Mesendoderm (in vitro differentiated cells): ENCODE results near the gene ZMAT2.
"Not testable (repeated sequence)": the region's sequence is repeated elsewhere in the genome, so short reads cannot be mapped to it uniquely, and the experiment has no call there.

ENCODE experiments used
- DNase-seq: peaks from one replicate; pipeline ENCODE4 v3.0.0; 2013
- H2AK5ac ChIP-seq: 2 replicates; pipeline ENCODE4 v1.6.1; 2013; ENCODE audit warnings: low read length, inconsistent platforms
- H2BK120ac ChIP-seq: 2 replicates; pipeline ENCODE4 v1.6.1; 2013; ENCODE audit warnings: low read depth, mild to moderate bottlenecking, low read length, moderate library complexity, mixed read lengths
- H2BK15ac ChIP-seq: replicated peaks from 2 replicates; pipeline ENCODE4 v1.6.1; 2013; ENCODE audit warnings: low read depth, mild to moderate bottlenecking, moderate library complexity
- H2BK5ac ChIP-seq: 2 replicates; pipeline ENCODE4 v1.6.1; 2013; ENCODE audit warnings: low read length, inconsistent platforms
- H3K18ac ChIP-seq: 2 replicates; pipeline ENCODE4 v1.6.1; 2013; ENCODE audit warnings: mild to moderate bottlenecking, low read length, mixed read lengths
- H3K23ac ChIP-seq: one replicate; pipeline ENCODE4 v1.6.1; 2013; ENCODE audit warnings: low read length
- H3K27ac ChIP-seq: 2 replicates; pipeline ENCODE4 v1.5.1; 2013; ENCODE audit warnings: low read depth, mild to moderate bottlenecking, inconsistent platforms, low read length, moderate library complexity
- H3K27me3 ChIP-seq: 2 replicates; pipeline ENCODE4 v1.6.1; 2013; ENCODE audit warnings: low read length, control low read depth, mild to moderate bottlenecking, inconsistent platforms; ENCODE audit not compliant: insufficient read depth, poor library complexity
- H3K36me3 ChIP-seq: 2 replicates; pipeline ENCODE4 v1.6.1; 2013; ENCODE audit warnings: low read length, inconsistent platforms; ENCODE audit not compliant: control insufficient read depth, insufficient read depth
- H3K4ac ChIP-seq: one replicate; pipeline ENCODE4 v1.6.1; 2013; ENCODE audit warnings: low read depth, mild to moderate bottlenecking, low read length, moderate library complexity
- H3K4me1 ChIP-seq: 2 replicates; pipeline ENCODE4 v1.6.1; 2013; ENCODE audit warnings: low read depth, low read length, inconsistent platforms; ENCODE audit not compliant: control insufficient read depth
- H3K4me2 ChIP-seq: 2 replicates; pipeline ENCODE4 v1.6.1; 2013; ENCODE audit warnings: low read length
- H3K4me3 ChIP-seq: 2 replicates; pipeline ENCODE4 v1.5.1; 2013; ENCODE audit warnings: mild to moderate bottlenecking, low read length
- H3K56ac ChIP-seq: one replicate; pipeline ENCODE4 v1.6.1; 2013; ENCODE audit warnings: low read length
- H3K79me1 ChIP-seq: 2 replicates; pipeline ENCODE4 v1.6.1; 2013; ENCODE audit warnings: low read length, inconsistent platforms
- H3K79me2 ChIP-seq: 2 replicates; pipeline ENCODE4 v1.6.1; 2013; ENCODE audit warnings: mild to moderate bottlenecking, low read length; ENCODE audit not compliant: control insufficient read depth, insufficient read depth
- H3K9ac ChIP-seq: 2 replicates; pipeline ENCODE4 v1.6.1; 2013; ENCODE audit warnings: low read length, inconsistent platforms
- H4K5ac ChIP-seq: one replicate; pipeline ENCODE4 v1.6.1; 2013; ENCODE audit warnings: low read length
- H4K8ac ChIP-seq: one replicate; pipeline ENCODE4 v1.6.1; 2013; ENCODE audit warnings: low read depth, mild to moderate bottlenecking, control low read depth, low read length, moderate library complexity
- WGBS: extraction: QIAGEN DNeasy Blood & Tissue Kit; methylation state at CpG from one replicate; pipeline ENCODE4 v1.1.7; 2013; ENCODE audit warnings: low lambda C conversion rate, missing lambda C conversion rate; ENCODE audit not compliant: insufficient coverage; ENCODE audit errors: extremely low coverage; 5-methylcytosine and 5-hydroxymethylcytosine counted together

ZMAT2 gene

DNA sequence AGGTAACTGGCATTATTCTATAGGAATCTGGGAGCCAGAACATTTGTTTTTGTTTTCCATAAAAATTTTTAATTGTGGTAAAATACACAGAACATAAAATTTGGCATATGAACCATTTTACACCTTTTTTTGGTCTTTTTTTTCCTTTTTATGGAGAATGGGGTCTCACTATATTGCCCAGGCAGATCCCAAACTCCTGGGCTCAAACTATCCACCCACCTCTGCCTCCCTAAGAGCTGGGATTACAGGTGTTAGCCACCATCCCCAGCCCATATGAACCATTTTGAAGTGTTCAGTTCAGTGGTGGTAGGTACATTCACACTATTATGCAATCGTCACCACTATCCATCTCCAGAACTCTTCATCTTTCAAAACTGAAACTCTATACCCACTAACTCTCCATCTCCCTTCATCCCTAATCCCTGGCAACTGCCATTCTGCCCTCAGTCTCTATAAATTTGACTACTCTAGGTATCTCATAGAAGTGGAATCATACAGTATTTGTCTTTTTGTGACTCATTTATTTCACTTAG lies 13.4 kb downstream of the ZMAT2 start:
- H3K27me3 ChIP-seq = no peaks in the 10 kb centered on the region
- no peak overlapping the region for H2BK5ac ChIP-seq
- DNase-seq = no peak
- H3K79me2 ChIP-seq = no peaks in the 10 kb centered on the region
- H3K4ac ChIP-seq = no peak overlapping the region
- no peak overlapping the region for H3K18ac ChIP-seq
- no peak overlapping the region for H2AK5ac ChIP-seq
- no peaks in the 10 kb centered on the region for H3K36me3 ChIP-seq
- no peak overlapping the region for H3K9ac ChIP-seq
- no peaks in the 10 kb centered on the region for H3K79me1 ChIP-seq
- no peak overlapping the region for H3K4me3 ChIP-seq
- WGBS = no CpG with 5 or more reads among the region's 1 CpG
- no peak overlapping the region for H4K5ac ChIP-seq
- H2BK120ac ChIP-seq = no peak overlapping the region
- no peak overlapping the region for H2BK15ac ChIP-seq
- no peaks in the 10 kb centered on the region for H3K4me1 ChIP-seq
- H3K4me2 ChIP-seq = no peak overlapping the region
- H3K23ac ChIP-seq = no peak overlapping the region
- H3K56ac ChIP-seq = no peak overlapping the region
- no peak overlapping the region for H3K27ac ChIP-seq
- no peak overlapping the region for H4K8ac ChIP-seq

DNA sequence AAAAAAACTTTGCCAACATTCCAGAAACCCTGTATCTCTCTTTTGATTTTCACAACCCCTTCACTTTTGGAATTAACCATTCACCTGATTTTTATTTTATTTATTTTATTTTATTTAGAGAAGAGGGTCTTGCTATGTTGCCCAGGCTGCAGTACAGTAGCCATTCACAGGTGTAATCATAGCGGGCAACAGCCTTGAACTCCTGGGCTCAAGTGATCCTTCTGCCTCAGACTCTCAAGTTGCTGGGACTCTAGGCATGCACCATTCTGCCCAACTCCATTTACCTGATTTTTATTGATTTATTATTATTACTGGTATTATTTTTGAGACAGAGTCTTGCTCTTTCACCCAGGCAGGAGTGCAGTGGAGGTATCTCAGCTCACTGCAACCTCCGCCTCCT lies 16.0 kb downstream of the ZMAT2 start:
- not testable (repeated sequence) for H3K4ac ChIP-seq, H3K18ac ChIP-seq, H3K36me3 ChIP-seq, H2BK15ac ChIP-seq, H2BK120ac ChIP-seq, H3K4me2 ChIP-seq, H3K9ac ChIP-seq, H3K79me2 ChIP-seq, H3K79me1 ChIP-seq, H3K4me3 ChIP-seq, H2BK5ac ChIP-seq, DNase-seq, H2AK5ac ChIP-seq, H3K56ac ChIP-seq, H3K27ac ChIP-seq, H3K27me3 ChIP-seq, H3K4me1 ChIP-seq, H4K8ac ChIP-seq, H3K23ac ChIP-seq, H4K5ac ChIP-seq
- WGBS = no CpG with 5 or more reads among the region's 2 CpGs

DNA sequence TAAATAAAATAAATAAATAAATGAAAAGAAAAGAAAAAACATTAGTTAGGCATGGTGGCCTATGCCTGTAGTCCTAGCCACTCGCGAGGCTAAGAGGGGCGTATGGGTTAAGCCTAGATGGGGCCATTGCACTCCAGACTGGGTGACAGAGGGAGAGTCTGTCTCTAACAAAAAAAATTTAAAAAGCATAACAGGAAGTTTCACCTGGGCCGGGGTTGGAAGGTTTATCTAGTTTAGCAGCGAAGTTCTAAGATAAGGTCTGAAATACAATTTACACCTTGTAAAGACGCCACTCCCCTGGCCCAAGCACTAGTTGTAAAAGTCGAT lies 18.0 kb downstream of the ZMAT2 start:
- no CpG with 5 or more reads among the region's 7 CpGs for WGBS
- H2BK15ac ChIP-seq = no peak overlapping the region
- H3K18ac ChIP-seq = no peak overlapping the region
- no peak overlapping the region for H3K4me3 ChIP-seq
- no peak overlapping the region for H2BK5ac ChIP-seq
- no peaks in the 10 kb centered on the region for H3K4me1 ChIP-seq
- no peak overlapping the region for H4K8ac ChIP-seq
- no peak overlapping the region for H3K4ac ChIP-seq
- no peak overlapping the region for H3K23ac ChIP-seq
- H3K36me3 ChIP-seq = no peaks in the 10 kb centered on the region
- DNase-seq = peak; percentile 34
- H3K79me2 ChIP-seq = no peaks in the 10 kb centered on the region
- H3K79me1 ChIP-seq = no peaks in the 10 kb centered on the region
- H2BK120ac ChIP-seq = no peak overlapping the region
- H3K56ac ChIP-seq = no peak overlapping the region
- no peak overlapping the region for H3K4me2 ChIP-seq
- H3K27ac ChIP-seq = no peak overlapping the region
- no peak overlapping the region for H3K9ac ChIP-seq
- no peak overlapping the region for H2AK5ac ChIP-seq
- H3K27me3 ChIP-seq = no peaks in the 10 kb centered on the region
- no peak overlapping the region for H4K5ac ChIP-seq

DNA sequence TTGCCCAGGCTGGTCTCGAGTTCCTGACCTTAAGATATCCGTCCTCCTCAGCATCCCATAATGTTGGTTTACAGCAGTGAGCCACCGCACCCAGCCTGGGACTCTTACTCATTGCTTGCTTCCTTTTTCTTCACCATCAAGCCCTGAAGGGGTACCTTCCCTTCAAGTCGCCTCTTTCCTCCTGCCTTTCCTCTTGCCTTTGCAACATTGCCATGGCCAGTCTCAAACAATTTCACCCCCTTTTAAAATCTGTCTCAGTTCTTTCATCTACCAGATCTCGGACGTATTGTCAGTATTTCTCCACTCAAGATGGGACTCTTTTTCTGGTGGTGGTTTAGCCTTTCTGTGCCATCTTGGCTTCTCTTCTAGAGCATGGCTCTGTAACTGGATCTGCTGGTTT lies 20.5 kb downstream of the ZMAT2 start:
- not testable (repeated sequence) for H3K4me3 ChIP-seq, H3K4ac ChIP-seq, H3K23ac ChIP-seq, H3K79me1 ChIP-seq, H2AK5ac ChIP-seq, H3K9ac ChIP-seq, H2BK5ac ChIP-seq, DNase-seq, H3K4me1 ChIP-seq, H3K4me2 ChIP-seq, H3K18ac ChIP-seq, H3K27me3 ChIP-seq, H3K56ac ChIP-seq, H3K36me3 ChIP-seq, H3K79me2 ChIP-seq, H4K5ac ChIP-seq, H4K8ac ChIP-seq, H2BK120ac ChIP-seq, H2BK15ac ChIP-seq, H3K27ac ChIP-seq
- no CpG with 5 or more reads among the region's 6 CpGs for WGBS

DNA sequence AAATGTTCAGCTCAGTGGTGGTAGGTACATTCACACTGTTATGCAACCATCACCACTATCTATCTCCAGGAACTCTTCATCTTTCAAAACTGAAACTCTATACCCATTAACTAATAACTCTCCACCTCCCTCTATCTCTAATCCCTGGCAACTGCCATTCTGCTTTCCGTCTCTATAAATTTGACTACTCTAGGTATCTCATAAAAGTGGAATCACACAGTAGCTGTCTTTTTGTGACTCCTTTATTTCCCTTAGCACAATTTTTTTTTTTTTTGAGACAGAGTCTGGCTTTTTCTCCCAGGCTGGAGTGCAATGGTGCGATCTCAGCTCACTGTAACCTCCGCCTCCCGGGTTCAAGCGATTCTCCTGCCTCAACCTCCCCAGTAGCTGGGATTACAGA lies 21.1 kb downstream of the ZMAT2 start:
- H3K4me3 ChIP-seq, H3K4ac ChIP-seq, H2BK5ac ChIP-seq, H2BK15ac ChIP-seq, H3K18ac ChIP-seq, H3K9ac ChIP-seq, H3K27me3 ChIP-seq, H2AK5ac ChIP-seq, H3K4me2 ChIP-seq, H3K4me1 ChIP-seq, H3K79me2 ChIP-seq, DNase-seq, H3K56ac ChIP-seq, H3K23ac ChIP-seq, H4K8ac ChIP-seq, H3K27ac ChIP-seq, H2BK120ac ChIP-seq, H4K5ac ChIP-seq, H3K36me3 ChIP-seq, H3K79me1 ChIP-seq: not testable (repeated sequence)
- no CpG with 5 or more reads among the region's 5 CpGs for WGBS

DNA sequence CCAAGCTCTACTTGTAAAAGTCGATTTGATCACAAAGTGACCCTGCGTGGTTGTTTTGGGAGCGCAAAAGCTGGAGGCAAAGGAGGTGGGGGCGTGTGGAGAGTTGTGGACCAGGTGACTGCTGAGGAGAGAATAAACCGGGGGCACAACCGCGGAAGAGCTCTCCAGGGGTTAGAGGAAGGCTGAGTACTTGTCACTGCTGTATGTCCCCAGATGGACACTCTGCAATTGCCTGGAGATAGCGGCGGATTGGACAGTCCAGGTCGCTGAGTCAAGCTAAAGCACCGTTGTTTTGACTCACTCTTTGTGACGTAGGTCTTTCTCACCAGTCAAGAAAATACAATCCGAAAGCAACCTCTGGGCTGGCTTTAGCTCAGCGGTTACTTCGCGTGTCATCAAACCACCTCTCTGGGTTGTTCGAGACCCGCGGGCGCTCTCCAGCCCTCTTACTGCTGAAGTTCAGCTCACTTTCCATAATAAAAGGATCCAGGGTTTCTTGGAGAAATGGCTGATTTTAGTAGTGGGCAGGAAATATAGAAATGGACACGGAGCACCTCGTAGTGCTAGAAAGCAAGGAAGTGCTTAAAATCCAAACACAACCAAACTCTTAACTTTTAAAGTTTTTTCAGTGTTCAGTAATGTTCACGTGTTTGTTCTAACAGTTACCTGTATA lies 25.7 kb downstream of the ZMAT2 start:
- Histone ChIP-seq H3K23ac (no peak overlapping the region), H3K4me2 (peak overlapping the region; percentile 8), H3K4me3 (peak overlapping the region; percentile 2), H3K56ac (no peak overlapping the region), H4K8ac (no peak overlapping the region), H2BK15ac (no peak overlapping the region), H2AK5ac (no peak overlapping the region), H3K36me3 (no peaks in the 10 kb centered on the region), H3K4me1 (no peaks in the 10 kb centered on the region), H3K18ac (no peak overlapping the region), H3K9ac (no peak overlapping the region), H3K27ac (no peak overlapping the region), H2BK120ac (no peak overlapping the region), H3K27me3 (no peaks in the 10 kb centered on the region), H4K5ac (no peak overlapping the region), H2BK5ac (no peak overlapping the region), H3K79me2 (no peaks in the 10 kb centered on the region), H3K79me1 (no peaks in the 10 kb centered on the region), H3K4ac (no peak overlapping the region)
- WGBS = no CpG with 5 or more reads among the region's 23 CpGs
- peak; percentile 89 for DNase-seq
